SK-N-SH (cell line): ENCODE data around the gene CHGA. TPM values are rescaled to one million over a fixed set of nuclear protein-coding genes. Genes with fewer than 3 reads are reported as not detected.

Source experiments
- CTCF ChIA-PET: fragments of 300-600, 350-600 bp; formaldehyde crosslinking; extraction: SDS; loops from one replicate; lab custom pipeline; 2021; lab: Yijun Ruan, JAX
- POLR2A ChIA-PET: fragments of 350-600 bp; sonication (Branson Sonifier 250); formaldehyde crosslinking; extraction: SDS; loops from one replicate; lab custom pipeline; 2020; ENCODE audit warnings: antibody characterized with exemption, inconsistent platforms; lab: Yijun Ruan, JAX
- DNase-seq: peaks from one replicate; pipeline ENCODE4 v3.0.0; 2012
- H2AFZ ChIP-seq: fragments of 200-600 bp; sonication (generic); 2 replicates; pipeline ENCODE4 v1.8.1; 2016; ENCODE audit warnings: antibody characterized with exemption, mild to moderate bottlenecking, low read depth
- H3F3A ChIP-seq: fragments of 200-600 bp; sonication (generic); replicated peaks from 2 replicates; pipeline ENCODE3; 2016; ENCODE audit warnings: antibody characterized with exemption, mild to moderate bottlenecking; ENCODE audit not compliant: insufficient read depth
- H3K27ac ChIP-seq, 2 experiments: fragments of 200-500 bp in 1 of 2; fragments of 200-600 bp in 1 of 2; sonication (Bioruptor generic) in 1 of 2; sonication (generic), shearing (Covaris generic) in 1 of 2; 2 replicates each; pipeline versions ENCODE4 v1.5.1 to v1.6.1; 2014 to 2016; ENCODE audit warnings: low read depth in 2 of 2, inconsistent platforms in 1 of 2, low read length in 1 of 2, mild to moderate bottlenecking in 1 of 2, mixed read lengths in 1 of 2
- H3K27me3 ChIP-seq: fragments of 200-600 bp; sonication (generic), shearing (Covaris generic); 2 replicates; pipeline ENCODE4 v1.6.1; 2016; ENCODE audit warnings: mixed run types; ENCODE audit not compliant: insufficient read depth
- H3K36me3 ChIP-seq, 2 experiments: fragments of 200-500 bp in 1 of 2; fragments of 200-600 bp in 1 of 2; sonication (Bioruptor generic) in 1 of 2; sonication (generic) in 1 of 2; replicated peaks in 1 of 2; 2 replicates each; pipeline versions ENCODE3 to v1.5.1; 2014 to 2016; ENCODE audit warnings: low read length in 1 of 2, mild to moderate bottlenecking in 1 of 2; ENCODE audit not compliant: insufficient read depth in 2 of 2, control insufficient read depth in 1 of 2
- H3K4me1 ChIP-seq, 2 experiments: fragments of 200-500 bp in 1 of 2; fragments of 200-600 bp in 1 of 2; sonication (Bioruptor generic) in 1 of 2; sonication (generic), shearing (Covaris generic) in 1 of 2; 2 replicates each; pipeline versions ENCODE4 v1.5.1 to v1.6.1; 2014 to 2016; ENCODE audit warnings: low read depth in 1 of 2, low read length in 1 of 2, mixed run types in 1 of 2; ENCODE audit not compliant: insufficient read depth in 2 of 2, control insufficient read depth in 1 of 2
- H3K4me2 ChIP-seq: fragments of 200-600 bp; sonication (generic), shearing (Covaris generic); 2 replicates; pipeline ENCODE4 v1.6.1; 2017; ENCODE audit warnings: mixed run types
- H3K4me3 ChIP-seq, 2 experiments: fragments of 200-500 bp in 1 of 2; fragments of 200-600 bp in 1 of 2; sonication (Bioruptor generic) in 1 of 2; sonication (generic), shearing (Covaris generic) in 1 of 2; 2 replicates each; pipeline versions ENCODE4 v1.5.1 to v1.8.1; 2014 to 2016; ENCODE audit warnings: low read depth in 2 of 2, inconsistent platforms in 1 of 2, low read length in 1 of 2, mild to moderate bottlenecking in 1 of 2, mixed read lengths in 1 of 2, moderate library complexity in 1 of 2
- H3K79me2 ChIP-seq: fragments of 200-600 bp; sonication (generic); 2 replicates; pipeline ENCODE4 v1.8.1; 2017; ENCODE audit warnings: mild to moderate bottlenecking; ENCODE audit not compliant: insufficient read depth
- H3K9ac ChIP-seq: fragments of 200-600 bp; sonication (generic); 2 replicates; pipeline ENCODE4 v1.6.1; 2017; ENCODE audit warnings: mixed run types
- H3K9me2 ChIP-seq: fragments of 200-600 bp; sonication (generic); 2 replicates; pipeline ENCODE4 v1.6.1; 2017; ENCODE audit warnings: mixed run types
- H3K9me3 ChIP-seq: fragments of 200-600 bp; sonication (generic); 2 replicates; pipeline ENCODE4 v1.6.1; 2017; ENCODE audit warnings: mixed run types, mild to moderate bottlenecking, moderate library complexity
- H4K20me1 ChIP-seq: fragments of 200-600 bp; sonication (generic); 2 replicates; pipeline ENCODE4 v1.6.1; 2017; ENCODE audit warnings: mild to moderate bottlenecking, mixed run types; ENCODE audit not compliant: insufficient read depth
- ELF1 ChIP-seq: IDR thresholded peaks from 2 replicates; pipeline ENCODE4 v1.4.0; 2012
- EZH2phosphoT487 ChIP-seq: fragments of 200-600 bp; sonication (generic); IDR thresholded peaks from 2 replicates; pipeline ENCODE4 v1.6.1; 2017; ENCODE audit warnings: low read depth, mixed run types, mild to moderate bottlenecking, antibody characterized with exemption, moderate library complexity, borderline replicate concordance
- FOSL2 ChIP-seq: IDR thresholded peaks from 2 replicates; pipeline ENCODE4 v1.4.0; 2012; ENCODE audit warnings: low read depth, mild to moderate bottlenecking, moderate library complexity, borderline replicate concordance
- FOXJ3 ChIP-seq: sonication (generic); formaldehyde crosslinking; IDR thresholded peaks from 2 replicates; pipeline ENCODE4 v1.5.1; 2020; ENCODE audit warnings: mild to moderate bottlenecking, missing genetic modification reagents
- GABPA ChIP-seq: IDR thresholded peaks from 2 replicates; pipeline ENCODE4 v1.4.0; 2012; ENCODE audit warnings: low read depth, mild to moderate bottlenecking
- GATA2 ChIP-seq: sonication (generic); formaldehyde crosslinking; IDR thresholded peaks from 2 replicates; pipeline ENCODE4 v1.5.0; 2020; ENCODE audit warnings: mild to moderate bottlenecking, missing genetic modification reagents
- IRF3 ChIP-seq: fragments of 150-350 bp; IDR thresholded peaks from 2 replicates; pipeline ENCODE4 v1.6.1; 2016; ENCODE audit warnings: mild to moderate bottlenecking, low read depth, low read length
- JUND ChIP-seq: IDR thresholded peaks from 2 replicates; pipeline ENCODE4 v1.4.0; 2012
- MAX ChIP-seq: IDR thresholded peaks from 2 replicates; pipeline ENCODE4 v1.4.0; 2012; ENCODE audit warnings: low read depth
- MXI1 ChIP-seq: IDR thresholded peaks from 2 replicates; pipeline ENCODE4 v1.6.1; 2012; ENCODE audit warnings: mild to moderate bottlenecking, low read depth, low read length, improper control_type of control experiment
- NRF1 ChIP-seq: IDR thresholded peaks from 2 replicates; pipeline ENCODE4 v1.6.1; 2012; ENCODE audit warnings: low read depth, mild to moderate bottlenecking, low read length
- PBX3 ChIP-seq: IDR thresholded peaks from 2 replicates; pipeline ENCODE4; 2012
- RAD21 ChIP-seq: IDR thresholded peaks from 2 replicates; pipeline ENCODE4 v1.6.1; 2012; ENCODE audit warnings: mild to moderate bottlenecking, low read length
- RCOR1 ChIP-seq: fragments of 150-350 bp; IDR thresholded peaks from 2 replicates; pipeline ENCODE4 v1.6.1; 2017; ENCODE audit warnings: antibody characterized with exemption, low read length
- SMC3 ChIP-seq: IDR thresholded peaks from 2 replicates; pipeline ENCODE4 v1.6.1; 2012; ENCODE audit warnings: low read depth, low read length, improper control_type of control experiment
- TAF1 ChIP-seq: IDR thresholded peaks from 2 replicates; pipeline ENCODE4 v1.6.1; 2012; ENCODE audit warnings: low read depth, mild to moderate bottlenecking, low read length, moderate library complexity, borderline replicate concordance
- TEAD4 ChIP-seq: IDR thresholded peaks from 2 replicates; pipeline ENCODE4 v1.4.0; 2012; ENCODE audit warnings: mild to moderate bottlenecking, borderline replicate concordance; ENCODE audit not compliant: insufficient read depth
- USF1 ChIP-seq: IDR thresholded peaks from 2 replicates; pipeline ENCODE4 v1.4.0; 2012; ENCODE audit warnings: low read depth, borderline replicate concordance
- YY1 ChIP-seq: IDR thresholded peaks from 2 replicates; pipeline ENCODE4 v1.4.0; 2012; ENCODE audit warnings: low read depth, mild to moderate bottlenecking
- ZBTB33 ChIP-seq: IDR thresholded peaks from 2 replicates; pipeline ENCODE4 v1.4.0; 2012; ENCODE audit warnings: low read depth, borderline replicate concordance
- WGBS: methylation state at CpG from one replicate; pipeline ENCODE4 v1.1.6; 2017; ENCODE audit warnings: low lambda C conversion rate; 5-methylcytosine and 5-hydroxymethylcytosine counted together
- polyA plus RNA-seq, 3 experiments: library from polyadenylated mRNA; depleted of rRNA; stranded (reverse); fragments of >200 nt; gene quantifications; 2 replicates each; pipeline ENCODE4 v1.2.3, GENCODE V29; 2012

CHGA gene
- polyA plus RNA-seq, 1 of the 3 experiments (the other 2 are of a cell fraction) = 5.6 TPM

- H3K27me3 ChIP-seq = no peaks in the 10 kb centered on the region
- no peaks in the 10 kb centered on the region for H3K9me2 ChIP-seq
- POLR2A ChIA-PET = interaction anchor here (2.1 kb wide), 1 partner anchor 17 kb away, joined by 8 read pairs; no protein-coding TSS in a partner anchor
- H2AFZ ChIP-seq = no peak overlapping the region
- H3K4me3 ChIP-seq = no peak overlapping the region
- DNase-seq = no peak
- H3K9me3 ChIP-seq = no peaks in the 10 kb centered on the region
- no peaks in the 10 kb centered on the region for H3K36me3 ChIP-seq
- H4K20me1 ChIP-seq = no peaks in the 10 kb centered on the region
- no peak overlapping the region for H3K4me2 ChIP-seq
- no peak for TF ChIP-seq NRF1
- TF ChIP-seq ELF1 = no peak
- TF ChIP-seq TAF1 = no peak
- TF ChIP-seq PBX3 = no peak
- no peak for TF ChIP-seq JUND
- no peak for TF ChIP-seq RCOR1
- no peak for TF ChIP-seq USF1
- no peak for TF ChIP-seq SMC3
- no peak for TF ChIP-seq GATA2 (CRISPR knock-in tag)
- TF ChIP-seq IRF3 = no peak
- TF ChIP-seq GABPA = no peak
- no peak for TF ChIP-seq MXI1
- TF ChIP-seq MAX = no peak
- no peak for TF ChIP-seq YY1
- TF ChIP-seq TEAD4 = no peak
- WGBS = 77% methylated on average over 5 of the region's 6 CpGs
- H3K9ac ChIP-seq = no peak overlapping the region
- H3K79me2 ChIP-seq = no peaks in the 10 kb centered on the region
- no peak overlapping the region for H3K27ac ChIP-seq
- peaks cover 0 to 16% of the 10 kb centered on the region in 2 experiments; a peak in 1 of 4 replicates for H3K4me1 ChIP-seq
- CTCF ChIA-PET = interaction anchor here (0.7 to 2.0 kb wide), 3 partner anchors 9 to 127 kb away, joined by 3 to 5 read pairs (median 3); no protein-coding TSS in a partner anchor
- H3F3A ChIP-seq = no peaks in the 10 kb centered on the region
These were observed 19.6 kb upstream of the CHGA start for GRCh38 chr14:92903359-92903758.

- H3K4me1 ChIP-seq = peaks cover 0 to 19% of the 10 kb centered on the region in 2 experiments; a peak in 1 of 4 replicates
- H3K79me2 ChIP-seq = no peaks in the 10 kb centered on the region
- ChIA-PET POLR2A (interaction anchor here (0.7 to 2.0 kb wide), 3 partner anchors 11 to 27 kb away, joined by 3 to 23 read pairs (median 20); partner anchors contain the start of gene CHGA), CTCF (interaction anchor here (1.2 to 1.9 kb wide), 4 partner anchors 10 to 21 kb away, joined by 3 to 7 read pairs (median 4); no protein-coding TSS in a partner anchor)
- no peak overlapping the region for H3K9ac ChIP-seq
- no peak for DNase-seq
- no peak overlapping the region for H2AFZ ChIP-seq
- no peaks in the 10 kb centered on the region for H3K27me3 ChIP-seq
- no peaks in the 10 kb centered on the region for H3F3A ChIP-seq
- 42% methylated on average over 8 of the region's 8 CpGs for WGBS
- no peaks in the 10 kb centered on the region for H4K20me1 ChIP-seq
- H3K9me2 ChIP-seq = no peaks in the 10 kb centered on the region
- no peak overlapping the region for H3K4me3 ChIP-seq
- H3K27ac ChIP-seq = no peak overlapping the region
- no peaks in the 10 kb centered on the region for H3K36me3 ChIP-seq
- no peak overlapping the region for H3K4me2 ChIP-seq
- H3K9me3 ChIP-seq = no peaks in the 10 kb centered on the region
- TF ChIP-seq RAD21 (no peak), GATA2 (CRISPR knock-in tag) (no peak), MXI1 (no peak), ZBTB33 (no peak), IRF3 (no peak), PBX3 (no peak), FOXJ3 (CRISPR knock-in tag) (no peak), EZH2phosphoT487 (no peak), FOSL2 (no peak), TEAD4 (no peak), RCOR1 (no peak)
These were observed 17.3 kb upstream of the CHGA start for GRCh38 chr14:92905667-92906066.
